ENCODE results near the gene CYFIP2. TPM values are rescaled to one million over a fixed set of nuclear protein-coding genes. Genes with fewer than 3 reads are reported as not detected.

Gene CYFIP2
- total RNA-seq, 1 donor from 2014 or later = 96.8 TPM

DNA sequence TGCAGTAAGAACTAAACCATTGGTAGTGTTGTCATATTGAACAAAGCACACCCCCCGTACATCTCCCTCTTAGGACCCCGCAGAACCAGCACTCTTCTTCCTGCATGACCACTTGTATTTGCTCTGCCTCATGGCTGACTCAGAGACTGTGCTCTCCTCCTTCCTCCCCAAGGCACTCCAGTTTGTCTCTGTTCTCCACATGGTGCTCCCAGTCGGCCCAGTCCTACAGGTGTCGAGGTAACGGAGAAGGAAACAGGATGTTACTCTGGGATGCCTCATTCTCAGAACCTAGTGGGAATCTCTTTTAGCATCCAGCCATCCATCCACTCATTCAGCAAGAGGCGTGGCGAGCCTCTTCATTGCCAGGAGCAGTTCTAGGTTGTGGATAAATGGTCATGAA is 97.1 kb downstream of the CYFIP2 start:
- TF ChIP-seq, protein P1, sequence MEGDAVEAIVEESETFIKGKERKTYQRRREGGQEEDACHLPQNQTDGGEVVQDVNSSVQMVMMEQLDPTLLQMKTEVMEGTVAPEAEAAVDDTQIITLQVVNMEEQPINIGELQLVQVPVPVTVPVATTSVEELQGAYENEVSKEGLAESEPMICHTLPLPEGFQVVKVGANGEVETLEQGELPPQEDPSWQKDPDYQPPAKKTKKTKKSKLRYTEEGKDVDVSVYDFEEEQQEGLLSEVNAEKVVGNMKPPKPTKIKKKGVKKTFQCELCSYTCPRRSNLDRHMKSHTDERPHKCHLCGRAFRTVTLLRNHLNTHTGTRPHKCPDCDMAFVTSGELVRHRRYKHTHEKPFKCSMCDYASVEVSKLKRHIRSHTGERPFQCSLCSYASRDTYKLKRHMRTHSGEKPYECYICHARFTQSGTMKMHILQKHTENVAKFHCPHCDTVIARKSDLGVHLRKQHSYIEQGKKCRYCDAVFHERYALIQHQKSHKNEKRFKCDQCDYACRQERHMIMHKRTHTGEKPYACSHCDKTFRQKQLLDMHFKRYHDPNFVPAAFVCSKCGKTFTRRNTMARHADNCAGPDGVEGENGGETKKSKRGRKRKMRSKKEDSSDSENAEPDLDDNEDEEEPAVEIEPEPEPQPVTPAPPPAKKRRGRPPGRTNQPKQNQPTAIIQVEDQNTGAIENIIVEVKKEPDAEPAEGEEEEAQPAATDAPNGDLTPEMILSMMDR (IDR thresholded peaks at IDR 0.05; ENCODE audit: insufficient read depth, low read depth, low read length) = no peak
- no peak for TF ChIP-seq EZH2 (IDR thresholded peaks at IDR 0.05; ENCODE audit: insufficient read depth, low read length)

DNA sequence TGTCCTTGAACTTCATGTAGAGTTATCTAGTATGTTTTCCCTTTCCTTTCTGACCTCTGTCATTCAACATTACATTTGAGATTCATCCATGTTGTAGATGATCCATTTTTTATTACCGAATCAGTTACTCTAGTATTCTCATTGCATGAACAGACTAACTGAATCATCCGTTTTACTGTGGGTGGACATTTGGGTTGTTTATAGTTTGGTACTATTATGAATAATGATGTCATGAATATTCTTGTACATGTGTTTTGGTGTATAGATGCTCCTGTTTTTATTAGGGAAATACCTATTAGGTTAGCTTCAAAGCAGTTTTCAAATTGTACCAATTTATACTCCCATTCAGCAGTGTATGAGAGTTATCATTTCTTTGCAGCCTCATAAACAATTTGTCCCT is 99.8 kb downstream of the CYFIP2 start:
- Histone ChIP-seq H3K9ac (ENCODE audit: low read length) (no peak overlapping the region), H3K36me3 (ENCODE audit: insufficient read depth, low read length) (no peaks in the 10 kb centered on the region), H4K20me1 (ENCODE audit: insufficient read depth, low read length) (no peaks in the 10 kb centered on the region), H3K27ac (ENCODE audit: low read depth, low read length) (no peak overlapping the region), H2AFZ (ENCODE audit: low read depth, low read length) (no peak overlapping the region), H3K79me2 (ENCODE audit: insufficient read depth, low read length) (no peaks in the 10 kb centered on the region), H3K4me3 (ENCODE audit: insufficient read depth, low read depth, low read length) (no peak overlapping the region), H3K4me1 (ENCODE audit: insufficient read depth, low read length) (peaks cover 12% of the 10 kb centered on the region), H3K27me3 (ENCODE audit: insufficient read depth, low read length) (no peaks in the 10 kb centered on the region), H3K4me2 (ENCODE audit: low read length) (no peak overlapping the region), H3K9me3 (ENCODE audit: insufficient read depth, low read depth, low read length) (no peaks in the 10 kb centered on the region)
- Mint-ChIP-seq H3K36me3 (ENCODE audit: low read depth, unreplicated experiment) (peaks cover 10% of the 10 kb centered on the region), H3K4me3 (ENCODE audit: unreplicated experiment) (no peak overlapping the region), H3K27ac (ENCODE audit: unreplicated experiment) (no peak overlapping the region), H3K4me1 (ENCODE audit: low read depth, unreplicated experiment) (peaks cover 32% of the 10 kb centered on the region), H3K27me3 (ENCODE audit: low read depth, unreplicated experiment) (no peaks in the 10 kb centered on the region), H3K9me3 (ENCODE audit: unreplicated experiment) (no peaks in the 10 kb centered on the region)
- TF ChIP-seq, protein P1 (IDR thresholded peaks at IDR 0.05; ENCODE audit: insufficient read depth, low read depth, low read length) = no peak
- no peak for TF ChIP-seq EZH2 (IDR thresholded peaks at IDR 0.05; ENCODE audit: insufficient read depth, low read length)
- FAIRE-seq (peak; percentile 65), DNase-seq (ENCODE audit: low read depth) (no peak)

More for the DNA sequence above, 97.1 kb downstream of the CYFIP2 start:
- no peaks in the 10 kb centered on the region for H3K9me3 Mint-ChIP-seq (ENCODE audit: unreplicated experiment)
- H3K9ac ChIP-seq (ENCODE audit: low read length) = no peak overlapping the region
- no peaks in the 10 kb centered on the region for H3K27me3 Mint-ChIP-seq (ENCODE audit: low read depth, unreplicated experiment)
- no peak overlapping the region for H3K27ac ChIP-seq (ENCODE audit: low read depth, low read length)
- H3K4me3 ChIP-seq (ENCODE audit: insufficient read depth, low read depth, low read length) = no peak overlapping the region
- no peak for FAIRE-seq
- peaks cover 5% of the 10 kb centered on the region for H3K4me1 ChIP-seq (ENCODE audit: insufficient read depth, low read length)
- no peaks in the 10 kb centered on the region for H3K9me3 ChIP-seq (ENCODE audit: insufficient read depth, low read depth, low read length)
- peaks cover 23% of the 10 kb centered on the region for H3K36me3 Mint-ChIP-seq (ENCODE audit: low read depth, unreplicated experiment)
- no peaks in the 10 kb centered on the region for H4K20me1 ChIP-seq (ENCODE audit: insufficient read depth, low read length)
- no peak overlapping the region for H3K4me3 Mint-ChIP-seq (ENCODE audit: unreplicated experiment)
- no peaks in the 10 kb centered on the region for H3K36me3 ChIP-seq (ENCODE audit: insufficient read depth, low read length)
- H3K27ac Mint-ChIP-seq (ENCODE audit: unreplicated experiment) = peak overlapping the region; percentile 3
- no peak overlapping the region for H2AFZ ChIP-seq (ENCODE audit: low read depth, low read length)
- no peaks in the 10 kb centered on the region for H3K79me2 ChIP-seq (ENCODE audit: insufficient read depth, low read length)
- no peak for DNase-seq (ENCODE audit: low read depth)
- H3K4me1 Mint-ChIP-seq (ENCODE audit: low read depth, unreplicated experiment) = peaks cover 25% of the 10 kb centered on the region
- no peaks in the 10 kb centered on the region for H3K27me3 ChIP-seq (ENCODE audit: insufficient read depth, low read length)
- no peak overlapping the region for H3K4me2 ChIP-seq (ENCODE audit: low read length)

- Mint-ChIP-seq H3K36me3 (ENCODE audit: low read depth, unreplicated experiment) (peaks cover 7% of the 10 kb centered on the region), H3K4me1 (ENCODE audit: low read depth, unreplicated experiment) (peaks cover 38% of the 10 kb centered on the region), H3K9me3 (ENCODE audit: unreplicated experiment) (no peaks in the 10 kb centered on the region), H3K27me3 (ENCODE audit: low read depth, unreplicated experiment) (no peaks in the 10 kb centered on the region), H3K4me3 (ENCODE audit: unreplicated experiment) (no peak overlapping the region), H3K27ac (ENCODE audit: unreplicated experiment) (peak overlapping the region; percentile 83)
- Histone ChIP-seq H3K79me2 (ENCODE audit: insufficient read depth, low read length) (no peaks in the 10 kb centered on the region), H3K9me3 (ENCODE audit: insufficient read depth, low read depth, low read length) (no peaks in the 10 kb centered on the region), H4K20me1 (ENCODE audit: insufficient read depth, low read length) (no peaks in the 10 kb centered on the region), H3K27me3 (ENCODE audit: insufficient read depth, low read length) (no peaks in the 10 kb centered on the region), H3K4me3 (ENCODE audit: insufficient read depth, low read depth, low read length) (no peak overlapping the region), H3K9ac (ENCODE audit: low read length) (peak overlapping the region; percentile 49), H3K4me1 (ENCODE audit: insufficient read depth, low read length) (peaks cover 25% of the 10 kb centered on the region), H3K36me3 (ENCODE audit: insufficient read depth, low read length) (no peaks in the 10 kb centered on the region), H3K27ac (ENCODE audit: low read depth, low read length) (peak overlapping the region; percentile 16), H2AFZ (ENCODE audit: low read depth, low read length) (peak overlapping the region; percentile 2), H3K4me2 (ENCODE audit: low read length) (no peak overlapping the region)
- peak; percentile 56 for FAIRE-seq
- no peak for TF ChIP-seq EZH2 (IDR thresholded peaks at IDR 0.05; ENCODE audit: insufficient read depth, low read length)
- TF ChIP-seq, protein P1 (IDR thresholded peaks at IDR 0.05; ENCODE audit: insufficient read depth, low read depth, low read length) = peak; percentile 91
- DNase-seq (ENCODE audit: low read depth) = peak; percentile 70
Observed at GRCh38 chr5:157366741-157367674, 101.1 kb downstream of the CYFIP2 start.
